Fibroblast of gingiva (primary cell): Measurements from ENCODE around the gene STUB1.
A peak's percentile ranks its signal among the peaks of the same experiment; 100 is the strongest.

ENCODE experiments used
- DNase-seq: peaks from one replicate; pipeline ENCODE4 v3.0.0-alpha.2; 2011; ENCODE audit warnings: low read depth

Gene STUB1

GRCh38 chr16:712740-713250, 32.6 kb downstream of the STUB1 start:
- peak; percentile 96 for DNase-seq

GRCh38 chr16:714079-714478, 33.9 kb downstream of the STUB1 start:
- no peak for DNase-seq

GRCh38 chr16:714558-715476, 34.6 kb downstream of the STUB1 start, which contains the start of gene METRN:
Gene METRN (plus strand): TSS chr16:715118. CDS start chr16:715290, 172 bp downstream.
- DNase-seq: peak; percentile 86

- DNase-seq: no peak
Observed at GRCh38 chr16:715477-716199, 35.4 kb downstream of the STUB1 start.

GRCh38 chr16:716200-716568, 36.0 kb downstream of the STUB1 start:
- peak; percentile 75 for DNase-seq

- no peak for DNase-seq
Observed at GRCh38 chr16:716768-717325, 36.6 kb downstream of the STUB1 start.

- no peak for DNase-seq
Observed at GRCh38 chr16:717450-718245, 37.4 kb downstream of the STUB1 start.

GRCh38 chr16:718389-718788, 38.2 kb downstream of the STUB1 start:
- DNase-seq: no peak

GRCh38 chr16:718922-719321, 38.7 kb downstream of the STUB1 start:
- no peak for DNase-seq

GRCh38 chr16:719815-720446, 39.7 kb downstream of the STUB1 start:
- DNase-seq: no peak

GRCh38 chr16:720447-720989, 40.3 kb downstream of the STUB1 start:
- peak; percentile 67 for DNase-seq

GRCh38 chr16:720990-721764, 41.0 kb downstream of the STUB1 start, which contains the start of gene ANTKMT:
Gene ANTKMT (plus strand): TSS chr16:721146. CDS start chr16:721275, 129 bp downstream.
- DNase-seq: peak; percentile 72

- no peak for DNase-seq
Observed at GRCh38 chr16:721765-722540, 41.7 kb downstream of the STUB1 start.

- no peak for DNase-seq
Observed at GRCh38 chr16:722835-723633, 42.8 kb downstream of the STUB1 start.

- DNase-seq: no peak
Observed at GRCh38 chr16:723695-724094, 43.5 kb downstream of the STUB1 start.

- no peak for DNase-seq
Observed at GRCh38 chr16:724188-725040, 44.2 kb downstream of the STUB1 start.

GRCh38 chr16:725041-725376, 44.8 kb downstream of the STUB1 start:
- DNase-seq: no peak
